Measurements from ENCODE around the gene PIEZO1.
"Not testable (repeated sequence)": the region's sequence is repeated elsewhere in the genome, so short reads cannot be mapped to it uniquely, and the experiment has no call there.

PIEZO1 gene, protein sequence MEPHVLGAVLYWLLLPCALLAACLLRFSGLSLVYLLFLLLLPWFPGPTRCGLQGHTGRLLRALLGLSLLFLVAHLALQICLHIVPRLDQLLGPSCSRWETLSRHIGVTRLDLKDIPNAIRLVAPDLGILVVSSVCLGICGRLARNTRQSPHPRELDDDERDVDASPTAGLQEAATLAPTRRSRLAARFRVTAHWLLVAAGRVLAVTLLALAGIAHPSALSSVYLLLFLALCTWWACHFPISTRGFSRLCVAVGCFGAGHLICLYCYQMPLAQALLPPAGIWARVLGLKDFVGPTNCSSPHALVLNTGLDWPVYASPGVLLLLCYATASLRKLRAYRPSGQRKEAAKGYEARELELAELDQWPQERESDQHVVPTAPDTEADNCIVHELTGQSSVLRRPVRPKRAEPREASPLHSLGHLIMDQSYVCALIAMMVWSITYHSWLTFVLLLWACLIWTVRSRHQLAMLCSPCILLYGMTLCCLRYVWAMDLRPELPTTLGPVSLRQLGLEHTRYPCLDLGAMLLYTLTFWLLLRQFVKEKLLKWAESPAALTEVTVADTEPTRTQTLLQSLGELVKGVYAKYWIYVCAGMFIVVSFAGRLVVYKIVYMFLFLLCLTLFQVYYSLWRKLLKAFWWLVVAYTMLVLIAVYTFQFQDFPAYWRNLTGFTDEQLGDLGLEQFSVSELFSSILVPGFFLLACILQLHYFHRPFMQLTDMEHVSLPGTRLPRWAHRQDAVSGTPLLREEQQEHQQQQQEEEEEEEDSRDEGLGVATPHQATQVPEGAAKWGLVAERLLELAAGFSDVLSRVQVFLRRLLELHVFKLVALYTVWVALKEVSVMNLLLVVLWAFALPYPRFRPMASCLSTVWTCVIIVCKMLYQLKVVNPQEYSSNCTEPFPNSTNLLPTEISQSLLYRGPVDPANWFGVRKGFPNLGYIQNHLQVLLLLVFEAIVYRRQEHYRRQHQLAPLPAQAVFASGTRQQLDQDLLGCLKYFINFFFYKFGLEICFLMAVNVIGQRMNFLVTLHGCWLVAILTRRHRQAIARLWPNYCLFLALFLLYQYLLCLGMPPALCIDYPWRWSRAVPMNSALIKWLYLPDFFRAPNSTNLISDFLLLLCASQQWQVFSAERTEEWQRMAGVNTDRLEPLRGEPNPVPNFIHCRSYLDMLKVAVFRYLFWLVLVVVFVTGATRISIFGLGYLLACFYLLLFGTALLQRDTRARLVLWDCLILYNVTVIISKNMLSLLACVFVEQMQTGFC (N-terminal part only)

DNA sequence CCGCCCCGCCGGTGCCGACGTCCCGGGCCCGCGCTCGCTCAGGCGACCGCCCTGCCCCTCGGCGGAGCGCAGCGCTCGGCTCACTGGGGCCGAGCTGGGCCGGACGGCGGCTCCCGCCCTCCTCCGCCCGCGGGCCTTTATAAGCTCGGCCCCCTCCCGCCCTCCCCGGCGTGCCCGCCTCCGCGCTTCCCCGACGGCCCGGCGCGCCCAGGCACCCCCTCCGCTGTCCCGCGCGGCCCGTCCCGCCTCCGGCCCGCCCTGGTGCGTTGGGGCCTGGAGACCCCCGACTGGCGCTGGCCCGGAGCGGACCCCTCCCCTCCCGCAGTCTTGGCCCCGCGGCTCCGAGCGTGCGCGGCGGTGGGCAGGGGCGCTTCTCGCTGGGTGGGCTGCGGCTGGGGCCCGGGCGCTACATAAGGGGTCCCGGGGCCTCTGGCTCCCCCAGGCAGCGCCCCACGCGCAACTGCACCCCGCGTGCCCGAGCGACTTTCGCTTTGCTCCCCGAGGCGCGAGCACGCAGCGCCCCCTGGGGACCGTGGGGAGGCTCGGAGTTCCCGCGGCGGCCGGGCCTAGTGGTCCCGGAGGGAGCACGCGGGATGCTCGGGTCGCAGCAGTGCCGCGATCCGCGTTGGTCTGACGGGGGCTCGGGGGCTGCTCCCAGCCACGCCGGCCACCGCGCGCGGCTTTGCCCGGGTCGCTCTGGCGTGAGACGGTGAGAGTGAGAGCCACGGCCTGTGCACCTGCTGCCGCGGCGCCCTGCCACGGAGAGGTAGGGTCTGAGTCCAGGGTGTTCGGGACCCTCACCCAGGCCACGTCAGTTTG lies at the start of gene PIEZO1:
Gene PIEZO1, minus strand, starts transcription at position 115 of the 819 bp plus-strand sequence. CDS start 256 bp downstream, outside the sequence.
- in situ Hi-C loops (cut with MboI; ENCODE audit: low sequenced_read_pairs), result no loop called here

DNA sequence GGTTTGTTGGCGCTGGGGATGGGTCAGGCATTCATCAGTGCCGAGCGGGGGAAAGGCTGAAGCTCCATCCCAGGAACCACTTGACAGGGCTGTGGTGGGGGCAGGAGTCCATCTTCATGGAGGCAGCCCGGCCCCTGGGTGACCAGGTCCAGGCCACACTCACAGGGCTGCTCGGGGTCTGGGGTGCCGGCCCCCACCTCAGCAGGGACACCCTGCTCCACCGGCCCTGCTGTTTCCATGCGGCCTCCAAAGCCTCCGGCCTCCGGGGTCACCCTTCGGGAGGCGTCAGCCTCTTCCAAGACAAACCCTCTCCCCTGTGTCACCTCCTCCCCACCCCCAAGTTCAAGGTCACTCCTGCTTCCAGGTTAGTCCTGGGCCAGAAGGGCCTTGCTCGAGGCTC lies 49.6 kb upstream of the PIEZO1 start:
- in situ Hi-C loops (cut with MboI; ENCODE audit: low sequenced_read_pairs), result no loop called here

DNA sequence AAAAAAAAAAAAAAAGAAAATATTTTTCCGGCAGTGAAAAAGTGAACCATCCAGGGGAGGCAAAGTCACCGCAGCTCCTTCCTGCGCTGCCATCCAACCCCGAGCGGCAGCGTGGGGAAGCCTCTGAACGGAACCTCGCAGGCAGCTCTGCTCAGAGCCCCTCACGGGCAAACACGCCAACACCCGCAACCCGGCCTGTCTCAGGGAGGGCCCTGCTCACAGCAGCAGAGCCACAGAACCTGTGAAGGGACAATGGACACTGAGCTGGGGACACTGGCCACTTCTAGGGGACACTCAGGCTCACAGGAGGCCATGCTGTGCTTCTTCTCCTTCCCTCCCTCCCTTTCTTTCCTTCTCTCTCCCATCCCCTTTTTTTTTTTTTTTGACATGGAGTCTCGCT lies 48.1 kb upstream of the PIEZO1 start:
- in situ Hi-C loops (cut with MboI; ENCODE audit: low sequenced_read_pairs), result no loop called here

DNA sequence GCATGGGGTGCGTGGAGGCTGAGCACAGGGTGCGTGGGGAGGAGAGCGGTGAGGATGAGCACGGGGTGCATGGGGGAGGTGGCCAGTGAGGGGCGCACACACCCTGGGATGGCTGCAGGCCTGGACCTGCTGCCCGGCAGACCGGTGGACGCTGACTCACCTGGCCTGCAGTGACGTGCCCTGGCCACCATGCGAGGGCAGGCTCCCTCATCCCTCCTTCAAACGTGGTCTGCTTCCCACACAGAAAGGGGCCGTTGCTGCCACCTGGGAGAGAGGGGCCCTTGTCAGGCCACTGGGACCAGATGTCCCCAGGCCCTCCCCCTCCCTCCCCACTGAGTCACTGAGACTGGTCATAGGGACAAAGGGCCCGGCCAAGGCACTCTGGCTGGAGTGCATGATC lies 46.8 kb upstream of the PIEZO1 start:
- in situ Hi-C loops (cut with MboI; ENCODE audit: low sequenced_read_pairs), result no loop called here

DNA sequence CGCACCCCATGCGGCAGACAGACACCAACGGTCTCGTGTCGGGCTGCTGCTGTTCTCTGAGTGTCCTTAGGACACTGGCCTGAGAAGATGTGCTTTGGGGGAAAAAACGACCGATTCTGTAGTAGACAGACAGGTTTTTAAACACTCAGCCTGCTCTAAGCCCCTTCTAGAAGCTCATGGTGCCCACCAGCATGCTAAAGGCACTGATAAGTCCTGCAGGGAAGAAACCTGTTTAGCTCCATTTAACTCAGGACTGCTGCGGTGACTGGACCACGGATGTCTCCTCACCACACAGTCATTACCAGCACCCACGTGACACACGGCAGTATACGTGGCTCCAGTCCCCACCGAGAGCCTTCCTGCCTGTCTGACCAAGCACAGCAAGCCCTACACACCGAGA lies 45.8 kb upstream of the PIEZO1 start:
- in situ Hi-C loops (cut with MboI; ENCODE audit: low sequenced_read_pairs), result no loop called here

DNA sequence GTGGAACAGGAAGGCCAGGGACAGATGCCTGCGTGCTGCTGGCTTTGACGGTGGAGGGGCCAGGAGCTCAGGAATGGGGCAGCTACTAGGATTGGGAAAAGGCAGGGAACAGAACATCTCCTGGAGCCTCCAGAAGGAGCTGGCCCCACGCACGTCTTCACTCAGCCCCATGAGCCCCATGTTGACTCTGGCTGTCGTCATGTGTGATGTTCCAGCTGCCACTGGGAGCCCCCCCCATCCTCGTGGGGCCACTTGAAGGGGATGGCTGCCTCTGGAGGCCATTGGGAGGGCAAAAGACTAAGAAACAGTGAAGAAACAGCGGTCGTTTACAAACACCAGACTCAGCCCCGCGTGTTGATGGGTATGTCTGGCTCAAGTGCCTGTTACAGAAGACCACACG lies 45.2 kb upstream of the PIEZO1 start:
- in situ Hi-C loops (cut with MboI; ENCODE audit: low sequenced_read_pairs), result no loop called here

DNA sequence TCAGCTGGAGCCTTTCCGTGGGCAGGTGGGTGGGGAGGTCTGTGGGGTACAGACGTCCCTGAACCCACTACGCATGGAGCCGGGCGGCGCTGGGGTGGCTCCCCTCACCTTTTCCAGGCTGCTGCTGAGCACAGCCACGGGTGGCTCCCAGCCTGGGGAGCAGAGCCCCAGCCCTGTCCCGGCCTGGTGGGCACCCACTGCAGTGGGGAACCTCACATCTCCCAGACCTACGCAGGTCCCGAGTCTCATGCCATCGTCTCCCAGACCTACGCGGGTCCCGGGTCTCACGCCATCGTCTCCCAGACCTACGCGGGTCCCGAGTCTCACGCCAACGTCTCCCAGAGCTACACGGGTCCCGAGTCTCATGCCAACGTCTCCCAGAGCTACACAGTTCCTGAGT lies 43.7 kb upstream of the PIEZO1 start:
- in situ Hi-C loops (cut with MboI; ENCODE audit: low sequenced_read_pairs), result no loop called here

DNA sequence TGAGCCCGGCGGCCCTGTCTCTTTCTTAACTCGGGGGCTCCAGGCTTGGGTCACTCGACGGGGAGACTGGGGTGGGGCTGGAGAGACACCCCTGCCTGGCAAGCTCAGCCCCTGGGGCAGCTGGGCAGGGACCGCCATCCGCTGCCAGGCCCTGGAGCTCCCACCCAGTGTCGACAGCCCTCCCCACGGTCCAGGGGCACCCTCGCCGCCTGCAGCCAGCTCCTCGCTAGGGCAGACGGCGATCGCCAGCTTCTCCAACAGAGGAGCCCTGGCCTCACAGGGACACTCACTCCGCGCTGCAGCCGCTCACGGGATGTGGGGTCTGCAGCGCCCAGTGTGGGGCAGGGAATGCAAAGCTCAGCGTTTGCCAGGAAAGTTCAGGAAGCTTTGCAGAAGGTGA lies 42.7 kb upstream of the PIEZO1 start:
- in situ Hi-C loops (cut with MboI; ENCODE audit: low sequenced_read_pairs), result no loop called here

DNA sequence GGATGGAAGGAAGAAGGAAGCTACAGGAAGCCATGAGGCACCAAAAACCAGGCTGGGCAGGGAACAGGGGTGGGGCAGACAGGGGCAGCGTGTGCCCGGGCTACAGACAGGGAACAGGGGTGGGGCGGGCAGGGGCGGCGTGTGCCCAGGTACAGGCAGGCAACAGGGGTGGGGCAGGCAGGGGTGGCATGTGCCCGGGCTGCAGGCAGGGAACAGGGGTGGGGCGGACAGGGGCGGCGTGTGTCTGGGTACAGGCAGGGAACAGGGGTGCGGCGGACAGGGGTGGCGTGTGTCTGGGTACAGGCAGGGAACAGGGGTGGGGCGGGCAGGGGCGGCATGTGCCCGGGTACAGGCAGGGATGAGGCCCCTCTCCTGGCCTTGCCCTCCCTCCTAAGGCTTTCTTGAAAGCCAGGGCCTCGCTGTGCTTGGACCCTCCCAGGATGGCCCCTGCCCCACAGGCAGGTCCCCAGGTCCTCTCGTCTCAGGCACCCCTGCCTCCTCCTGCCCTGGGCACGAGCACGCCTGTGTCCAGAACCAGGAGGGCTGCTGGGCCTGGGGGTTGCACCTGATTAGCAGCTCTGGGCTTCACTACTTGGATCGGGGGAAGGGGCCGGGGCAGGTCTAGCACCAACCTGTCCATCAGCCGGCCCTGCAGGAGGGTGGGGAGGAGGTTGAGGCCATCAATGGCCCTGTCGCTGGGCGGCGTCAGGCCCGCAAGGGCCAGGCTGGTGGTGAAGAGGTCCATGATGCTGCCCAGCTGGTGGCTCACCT lies 41.2 kb upstream of the PIEZO1 start:
- in situ Hi-C loops (cut with MboI; ENCODE audit: low sequenced_read_pairs), result no loop called here

DNA sequence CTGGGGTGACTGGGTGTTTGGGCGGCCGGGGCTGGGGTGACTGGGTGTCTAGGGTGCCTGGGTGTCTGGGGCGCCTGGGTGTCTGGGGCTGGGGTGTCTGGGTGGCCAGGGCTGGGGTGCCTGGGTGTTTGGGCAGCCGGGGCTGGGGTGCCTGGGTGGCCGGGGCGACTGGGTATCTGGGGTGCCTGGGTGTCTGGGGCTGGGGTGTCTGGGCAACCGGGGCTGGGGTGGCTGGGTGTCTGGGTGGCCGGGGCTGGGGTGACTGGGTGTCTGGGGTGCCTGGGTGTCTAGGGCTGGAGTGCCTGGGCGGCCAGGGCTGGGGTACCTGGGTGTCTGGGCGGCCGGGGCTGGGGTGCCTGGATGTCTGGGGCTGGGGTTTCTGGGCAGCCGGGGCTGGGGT lies 40.1 kb upstream of the PIEZO1 start:
- in situ Hi-C loops (cut with MboI; ENCODE audit: low sequenced_read_pairs), result no loop called here

DNA sequence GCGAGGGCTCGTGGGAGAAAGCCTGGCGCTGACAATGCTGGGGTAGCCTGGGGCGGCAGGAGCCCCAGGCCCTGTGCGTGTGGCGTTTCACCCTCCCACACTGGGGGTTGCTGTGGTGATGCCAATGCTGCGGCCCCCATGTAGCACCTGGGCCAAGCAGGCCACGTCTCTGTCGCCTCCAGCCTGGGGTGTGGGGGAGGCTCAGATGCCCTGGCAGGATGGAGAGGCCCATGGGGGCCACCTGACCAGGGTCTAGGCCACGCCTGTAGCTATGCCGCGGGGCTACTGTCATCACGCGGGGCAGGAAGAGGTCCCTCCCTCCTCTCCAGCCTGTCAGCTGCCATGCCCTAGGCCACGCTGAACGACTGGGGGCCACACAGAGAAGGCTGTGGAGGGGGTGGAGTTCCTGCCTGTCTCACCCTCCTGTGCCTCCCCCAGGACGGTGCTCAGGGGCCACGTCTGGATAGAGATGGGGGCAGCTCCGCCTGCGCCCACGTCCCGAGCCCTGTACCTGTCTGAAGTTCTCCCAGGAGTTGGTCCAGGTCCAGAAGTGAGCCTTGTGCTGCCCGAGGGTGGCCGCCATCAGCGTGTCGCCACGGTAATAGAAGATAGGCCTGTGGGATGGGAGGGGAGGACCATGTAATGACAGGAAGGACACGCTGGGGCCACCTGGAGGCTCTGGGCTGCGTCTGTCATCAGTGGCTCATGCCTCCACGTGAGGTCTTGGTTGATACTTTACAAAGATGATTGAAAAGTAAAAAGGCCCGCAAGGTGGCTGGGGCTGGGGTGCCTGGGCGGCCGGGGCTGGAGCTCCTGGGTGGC lies 39.4 kb upstream of the PIEZO1 start:
- in situ Hi-C loops (cut with MboI; ENCODE audit: low sequenced_read_pairs), result no loop called here

DNA sequence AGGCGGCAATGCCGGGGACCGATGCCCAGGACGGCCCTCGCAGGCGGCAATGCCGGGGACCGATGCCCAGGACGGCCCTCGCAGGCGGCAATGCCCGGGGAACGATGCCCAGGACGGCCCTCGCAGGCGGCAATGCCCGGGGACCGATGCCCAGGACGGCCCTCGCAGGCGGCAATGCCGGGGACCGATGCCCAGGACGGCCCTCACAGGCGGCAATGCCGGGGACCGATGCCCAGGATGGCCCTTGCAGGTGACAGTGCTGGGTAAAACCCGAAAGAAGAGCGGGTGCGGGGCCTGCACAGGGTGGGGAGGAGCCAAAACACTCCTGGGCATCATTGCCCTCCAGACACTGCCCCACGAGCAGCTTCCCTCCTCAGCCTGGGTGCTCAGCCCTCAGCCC lies 38.6 kb upstream of the PIEZO1 start:
- in situ Hi-C loops (cut with MboI; ENCODE audit: low sequenced_read_pairs), result not testable (repeated sequence)

DNA sequence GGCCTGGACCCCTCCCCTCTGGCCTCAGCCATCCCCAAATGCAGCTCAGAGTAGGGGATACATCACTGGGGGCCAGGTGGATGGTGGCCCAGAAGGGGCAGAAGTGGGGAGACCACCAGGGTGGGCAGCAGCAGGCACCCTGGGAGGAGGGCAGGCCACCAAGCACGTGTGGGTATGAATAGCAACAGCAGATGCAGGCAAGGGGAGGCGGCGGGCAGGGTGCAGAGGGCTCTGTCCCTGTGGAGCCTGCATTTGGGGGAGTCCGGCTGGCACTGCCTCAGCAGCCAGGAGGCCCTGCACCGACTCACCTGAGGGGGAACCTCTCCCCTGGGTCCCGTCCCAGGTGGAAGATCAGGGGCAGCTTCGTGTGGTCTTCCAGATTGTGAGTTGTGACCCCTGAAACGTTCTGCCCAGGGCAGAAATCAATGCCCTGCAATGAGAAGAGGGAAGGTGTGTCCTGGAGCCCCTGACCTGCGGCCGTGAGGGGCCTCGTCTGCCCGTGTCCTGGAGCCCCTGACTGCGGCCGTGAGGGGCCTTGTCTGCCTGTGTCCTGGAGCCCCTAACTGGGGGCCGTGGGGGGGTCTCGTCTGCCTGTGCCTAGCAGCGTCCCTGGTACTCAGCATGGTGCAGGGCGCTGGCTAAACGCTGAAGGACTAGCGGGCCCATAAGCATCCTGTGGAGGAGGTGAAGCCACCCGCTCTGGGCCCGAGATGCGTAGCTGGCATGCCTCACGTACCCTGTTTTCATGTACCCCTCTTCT lies 37.4 kb upstream of the PIEZO1 start:
- in situ Hi-C loops (cut with MboI; ENCODE audit: low sequenced_read_pairs), result no loop called here

DNA sequence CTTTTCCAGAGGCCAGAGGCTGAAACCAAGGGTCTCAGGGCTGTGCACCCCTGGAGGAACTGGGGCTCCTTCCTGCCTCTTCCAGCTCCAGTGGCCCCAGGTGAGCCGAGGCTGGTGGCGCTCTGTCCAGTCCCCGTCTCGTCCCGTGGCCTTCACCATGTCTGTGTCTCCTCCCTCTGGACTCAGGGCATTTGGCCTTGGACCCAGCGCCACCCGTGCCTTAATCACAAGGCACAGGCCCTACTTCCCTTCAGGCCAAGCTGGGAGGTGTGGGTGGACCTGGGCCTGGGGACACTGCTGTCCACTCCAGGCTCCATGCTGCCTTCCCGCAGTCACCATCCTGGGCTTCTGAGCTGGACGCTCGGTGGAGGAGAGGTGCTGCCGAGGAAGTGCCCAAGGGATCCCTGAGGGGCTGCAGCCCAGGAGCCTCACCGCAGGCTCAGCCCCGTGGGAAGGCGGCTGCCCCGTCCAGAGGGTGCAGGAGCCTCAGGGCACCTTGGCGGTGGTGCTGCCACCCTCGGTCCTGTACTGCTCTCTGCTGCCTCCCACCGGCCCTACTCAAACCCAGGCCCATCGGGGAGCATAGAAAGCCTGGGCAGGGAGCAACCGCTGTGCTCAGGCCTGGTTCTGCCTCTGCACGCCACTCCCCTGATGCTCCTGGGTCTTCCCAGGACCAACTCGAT lies 36.3 kb upstream of the PIEZO1 start:
- in situ Hi-C loops (cut with MboI; ENCODE audit: low sequenced_read_pairs), result no loop called here

DNA sequence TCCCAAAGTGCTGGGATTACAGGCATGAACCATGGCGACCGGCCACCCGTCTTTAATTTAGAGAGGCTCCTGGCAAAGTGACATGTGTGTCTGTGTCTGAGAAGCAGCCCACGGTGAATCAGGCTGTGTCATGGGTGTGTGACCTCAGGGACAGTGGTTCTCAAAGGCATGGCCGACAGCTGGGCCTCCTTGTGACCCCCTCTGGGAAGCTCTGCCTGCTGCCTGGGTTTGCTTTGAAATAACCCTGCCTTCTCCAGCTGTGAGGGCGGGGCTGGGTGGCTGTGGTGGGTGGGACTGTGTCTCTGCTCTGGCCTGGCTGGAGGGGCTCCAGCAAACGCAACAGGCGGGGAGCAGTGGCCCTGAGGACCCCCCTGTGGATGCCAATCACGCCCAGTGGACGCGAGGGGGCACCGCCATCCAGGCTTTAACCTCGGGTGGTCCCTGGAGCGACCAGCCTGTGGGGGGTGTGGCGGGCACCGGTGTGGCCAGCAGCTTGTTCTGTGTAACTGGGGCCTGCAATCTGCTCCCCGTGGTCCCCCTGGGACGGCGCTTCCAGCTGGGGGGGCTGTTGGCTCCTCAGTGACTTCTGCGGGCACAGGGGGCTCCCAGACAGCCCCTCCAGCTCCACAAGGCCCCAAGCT lies 35.5 kb upstream of the PIEZO1 start:
- in situ Hi-C loops (cut with MboI; ENCODE audit: low sequenced_read_pairs), result no loop called here

DNA sequence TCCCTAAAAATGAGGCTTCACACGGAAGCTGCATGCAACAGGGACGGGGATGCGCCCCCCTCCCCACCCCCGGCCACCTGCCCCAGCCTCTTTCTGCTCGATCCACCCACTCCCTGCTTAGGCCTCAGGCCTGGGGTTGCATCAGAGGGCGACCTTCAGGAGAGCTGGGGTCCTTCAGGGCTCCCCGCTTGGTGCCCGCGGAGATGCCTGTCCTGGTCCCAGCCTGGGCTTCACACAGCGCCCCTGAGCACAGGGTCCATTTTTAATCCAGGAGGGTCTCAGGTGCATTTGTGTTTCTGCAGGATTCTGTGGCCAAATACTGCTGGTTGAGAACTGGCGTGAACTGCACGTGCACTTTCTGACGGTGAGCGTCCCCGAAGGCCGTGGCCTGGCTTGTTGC lies 34.1 kb upstream of the PIEZO1 start:
- in situ Hi-C loops (cut with MboI; ENCODE audit: low sequenced_read_pairs), result no loop called here

DNA sequence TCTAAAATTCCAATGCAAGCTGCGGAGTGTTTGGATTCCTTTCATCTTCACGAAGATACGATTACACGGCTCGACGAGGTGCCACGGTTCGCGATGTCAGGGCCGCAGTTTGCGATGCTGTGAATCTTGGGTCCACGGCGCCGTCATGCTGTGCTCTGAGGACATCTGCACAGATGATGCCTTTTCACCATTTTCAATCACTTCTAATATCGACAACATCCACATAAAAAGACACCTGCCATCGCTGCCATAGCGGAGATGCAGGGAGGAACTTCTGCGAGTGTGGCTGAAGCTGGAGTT lies 33.5 kb upstream of the PIEZO1 start:
- in situ Hi-C loops (cut with MboI; ENCODE audit: low sequenced_read_pairs), result no loop called here

Data from HL-60/S4 treated with retinoic acid at 250 ng/mL for 4 days and 3 days (cell line).